ENCODE results near the gene CERS6. TPM values are rescaled to one million over a fixed set of nuclear protein-coding genes. Genes with fewer than 3 reads are reported as not detected.

CERS6 gene
- total RNA-seq, 1 donor, result 23.9 TPM

- Histone ChIP-seq H3K9me3 (ENCODE audit: low read depth, low read length) (no peaks in the 10 kb centered on the region), H4K20me1 (ENCODE audit: insufficient read depth, low read length) (peaks cover 2% of the 10 kb centered on the region), H3K36me3 (ENCODE audit: insufficient read depth, low read length) (no peaks in the 10 kb centered on the region), H3K4me2 (ENCODE audit: insufficient read depth, low read length) (peak overlapping the region; percentile 27), H3K27ac (ENCODE audit: low read depth, low read length) (no peak overlapping the region), H3K4me3 (ENCODE audit: insufficient read depth, low read length) (no peak overlapping the region), H3K79me2 (ENCODE audit: insufficient read depth, low read length) (peaks cover 33% of the 10 kb centered on the region), H3K4me1 (ENCODE audit: insufficient read depth, low read length) (peaks cover 11% of the 10 kb centered on the region), H2AFZ (ENCODE audit: low read length) (no peak overlapping the region), H3K27me3 (ENCODE audit: insufficient read depth, low read length) (no peaks in the 10 kb centered on the region)
- DNase-seq (ENCODE audit: insufficient read length, low spot score, missing footprints), result no peak
- no peak for TF ChIP-seq CTCF (IDR thresholded peaks at IDR 0.05; ENCODE audit: extremely low read depth, low read depth, low read length)
These were observed 10.9 kb downstream of the CERS6 start for GRCh38 chr2:168466834-168467565.

GRCh38 chr2:168467729-168468128 lies 11.7 kb downstream of the CERS6 start:
- peaks cover 11% of the 10 kb centered on the region for H3K4me1 ChIP-seq (ENCODE audit: insufficient read depth, low read length)
- no peak for DNase-seq (ENCODE audit: insufficient read length, low spot score, missing footprints)
- peaks cover 2% of the 10 kb centered on the region for H4K20me1 ChIP-seq (ENCODE audit: insufficient read depth, low read length)
- H2AFZ ChIP-seq (ENCODE audit: low read length), result no peak overlapping the region
- no peak for TF ChIP-seq CTCF (IDR thresholded peaks at IDR 0.05; ENCODE audit: extremely low read depth, low read depth, low read length)
- H3K4me2 ChIP-seq (ENCODE audit: insufficient read depth, low read length), result no peak overlapping the region
- no peaks in the 10 kb centered on the region for H3K36me3 ChIP-seq (ENCODE audit: insufficient read depth, low read length)
- H3K79me2 ChIP-seq (ENCODE audit: insufficient read depth, low read length), result peaks cover 29% of the 10 kb centered on the region
- no peak overlapping the region for H3K4me3 ChIP-seq (ENCODE audit: insufficient read depth, low read length)
- no peaks in the 10 kb centered on the region for H3K27me3 ChIP-seq (ENCODE audit: insufficient read depth, low read length)
- no peak overlapping the region for H3K27ac ChIP-seq (ENCODE audit: low read depth, low read length)
- no peaks in the 10 kb centered on the region for H3K9me3 ChIP-seq (ENCODE audit: low read depth, low read length)

GRCh38 chr2:168468354-168468753 lies 12.3 kb downstream of the CERS6 start:
- no peak overlapping the region for H3K4me3 ChIP-seq (ENCODE audit: insufficient read depth, low read length)

More at GRCh38 chr2:168468354-168468753, 12.3 kb downstream of the CERS6 start:
- DNase-seq (ENCODE audit: insufficient read length, low spot score, missing footprints), result no peak
- Histone ChIP-seq H3K4me2 (ENCODE audit: insufficient read depth, low read length) (no peak overlapping the region), H3K9me3 (ENCODE audit: low read depth, low read length) (no peaks in the 10 kb centered on the region), H4K20me1 (ENCODE audit: insufficient read depth, low read length) (peaks cover 2% of the 10 kb centered on the region), H3K27me3 (ENCODE audit: insufficient read depth, low read length) (no peaks in the 10 kb centered on the region), H3K4me1 (ENCODE audit: insufficient read depth, low read length) (peaks cover 11% of the 10 kb centered on the region), H3K79me2 (ENCODE audit: insufficient read depth, low read length) (peaks cover 28% of the 10 kb centered on the region), H3K36me3 (ENCODE audit: insufficient read depth, low read length) (no peaks in the 10 kb centered on the region), H3K27ac (ENCODE audit: low read depth, low read length) (no peak overlapping the region), H2AFZ (ENCODE audit: low read length) (no peak overlapping the region)
- no peak for TF ChIP-seq CTCF (IDR thresholded peaks at IDR 0.05; ENCODE audit: extremely low read depth, low read depth, low read length)

Measured in osteoblast (primary cell).